GM18508 (cell line): ENCODE measurements around the gene SLC35E3.

Experiments used
- ATAC-seq: cut with Tn5 transposase; IDR thresholded peaks from one replicate; pipeline ENCODE4 v1.9.1; 2021; ENCODE audit warnings: moderate number of reproducible peaks; ENCODE audit not compliant: insufficient read depth, unreplicated experiment

Gene SLC35E3

DNA sequence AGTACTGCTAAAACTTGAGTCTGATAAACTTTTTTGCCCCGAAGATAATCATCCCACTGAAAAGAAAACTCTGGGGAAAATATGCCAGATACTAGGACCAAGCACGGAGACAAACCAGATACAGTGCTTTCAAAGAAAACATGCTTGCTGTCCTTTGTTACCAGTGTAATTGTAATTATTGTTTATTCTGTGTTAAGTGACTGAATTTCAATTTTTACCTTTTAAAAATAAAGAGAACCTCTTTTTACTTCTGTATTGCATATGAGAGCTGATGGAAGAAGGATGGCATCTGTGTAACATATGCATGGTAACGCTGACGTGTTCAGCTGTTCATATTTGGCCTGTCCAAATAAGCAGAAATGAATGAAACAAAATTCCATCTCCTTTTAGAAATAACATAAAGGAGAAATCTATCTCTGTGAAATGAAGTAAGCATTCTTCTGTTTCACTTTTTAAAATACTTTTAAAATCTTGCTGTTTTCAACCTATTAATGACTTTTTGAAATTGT lies 22.5 kb downstream of the SLC35E3 start:
- ATAC-seq: no peak

DNA sequence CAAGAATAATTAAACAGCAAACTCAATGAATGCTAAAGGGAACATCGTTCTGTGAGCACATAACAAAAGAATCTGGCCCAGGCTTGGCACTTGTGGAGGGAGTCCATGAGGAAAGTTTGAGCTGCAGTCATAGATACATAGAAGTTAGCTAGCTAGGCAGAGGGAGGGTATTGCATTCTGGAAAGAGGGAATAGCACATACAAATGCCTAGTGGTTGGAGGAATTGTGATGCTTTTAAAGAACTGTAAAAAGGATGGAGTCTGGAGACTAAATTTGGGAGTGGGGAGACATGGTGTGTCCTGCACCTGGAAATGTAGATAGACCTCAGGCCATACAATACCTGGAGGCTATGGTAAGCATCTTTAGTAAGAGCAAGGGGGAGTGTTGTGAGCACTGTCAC lies 24.0 kb downstream of the SLC35E3 start:
- ATAC-seq: no peak

DNA sequence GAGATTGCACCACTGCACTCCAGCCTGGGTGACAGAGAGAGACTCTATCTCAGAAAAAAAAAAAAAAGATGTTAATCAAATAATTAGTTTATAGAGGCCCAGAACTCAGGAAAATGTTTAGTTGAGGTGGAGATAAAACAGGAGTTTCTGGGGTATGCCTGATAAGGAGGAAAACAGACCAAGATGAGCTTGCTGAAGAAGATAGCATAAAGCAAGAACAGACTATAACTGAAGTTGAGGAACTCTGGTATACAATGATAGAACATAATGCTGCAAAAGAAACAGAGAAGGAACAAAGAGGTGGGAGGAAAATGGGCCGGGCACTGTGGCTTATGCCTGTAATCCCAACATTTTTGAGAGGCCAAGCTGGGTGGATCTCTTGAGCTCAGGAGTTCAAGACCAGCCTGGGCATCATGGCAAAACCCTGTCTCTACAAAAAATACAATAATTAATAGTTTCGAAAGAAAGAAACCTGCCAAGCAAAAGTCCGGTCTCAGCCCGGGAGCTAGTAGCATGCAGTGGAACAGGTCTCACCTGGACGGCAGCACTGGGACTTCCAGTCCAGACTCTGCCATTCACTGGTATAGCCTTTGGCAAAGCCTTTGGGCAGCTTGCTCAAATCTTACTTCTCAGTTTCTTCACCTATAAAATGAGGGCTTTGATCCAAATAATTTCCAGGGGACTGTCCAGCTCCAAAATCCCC lies 25.4 kb downstream of the SLC35E3 start:
- no peak for ATAC-seq

DNA sequence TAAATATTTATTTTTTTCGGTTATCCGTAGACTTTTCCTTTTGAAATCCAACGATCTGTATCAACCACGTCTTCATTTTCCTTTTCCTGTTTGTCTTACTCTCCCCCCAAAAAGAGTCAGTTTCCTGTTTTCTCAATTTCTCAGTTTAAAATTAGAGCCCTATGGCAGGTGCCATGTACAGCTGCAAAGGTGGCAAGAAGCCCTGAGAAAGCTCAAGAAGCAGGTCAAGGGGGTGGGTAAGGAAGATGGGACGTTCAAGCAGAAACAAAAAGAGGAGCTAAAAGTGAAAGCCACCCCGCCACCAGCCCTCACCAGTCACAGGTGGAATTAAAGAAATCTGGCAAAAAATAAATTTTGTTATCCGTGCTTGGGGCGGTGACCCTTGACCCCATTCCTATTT lies 26.7 kb downstream of the SLC35E3 start:
- no peak for ATAC-seq

DNA sequence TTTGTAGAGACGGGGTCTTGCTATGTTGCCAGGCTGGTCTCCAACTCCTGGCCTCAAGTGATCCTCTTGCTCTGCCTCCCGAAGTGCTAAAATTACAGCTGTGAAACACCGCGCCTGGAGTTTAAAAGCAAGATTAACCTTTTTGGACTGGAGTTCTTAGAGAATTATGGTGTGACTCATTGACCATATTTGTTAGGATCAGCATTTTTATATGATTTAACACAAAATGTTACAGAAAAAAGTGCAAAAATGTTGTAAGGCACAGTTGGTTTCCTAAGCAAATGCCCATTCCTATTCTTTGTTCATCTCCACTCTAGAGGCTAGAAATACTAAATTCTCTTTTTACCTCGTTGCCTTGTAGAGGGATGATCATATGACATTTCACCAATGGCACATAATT lies 27.6 kb downstream of the SLC35E3 start:
- no peak for ATAC-seq

DNA sequence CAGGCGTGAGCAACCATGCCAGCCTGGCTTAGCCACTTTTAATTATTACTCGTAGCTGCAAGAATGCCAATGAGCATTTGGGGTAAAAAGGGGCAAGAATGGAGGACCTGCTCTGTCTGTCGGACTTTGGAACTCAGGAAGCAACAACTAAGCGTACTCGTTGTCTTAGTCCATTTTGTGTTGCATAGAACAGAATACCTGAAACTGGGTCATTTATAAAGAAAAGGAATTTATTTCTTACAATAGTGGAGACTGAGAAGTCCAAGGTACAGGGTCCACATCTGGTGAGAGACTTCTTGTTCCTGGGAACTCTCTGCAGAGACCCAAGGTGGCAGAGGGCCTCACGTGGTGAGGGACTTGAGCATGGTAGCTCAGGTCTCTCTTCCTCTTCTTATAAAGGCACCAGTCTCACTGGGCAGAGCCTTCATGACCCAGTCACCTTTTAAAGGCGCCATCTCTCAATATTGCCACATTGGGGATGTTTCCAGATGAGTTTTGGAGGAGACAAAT lies 29.2 kb downstream of the SLC35E3 start:
- ATAC-seq: no peak

DNA sequence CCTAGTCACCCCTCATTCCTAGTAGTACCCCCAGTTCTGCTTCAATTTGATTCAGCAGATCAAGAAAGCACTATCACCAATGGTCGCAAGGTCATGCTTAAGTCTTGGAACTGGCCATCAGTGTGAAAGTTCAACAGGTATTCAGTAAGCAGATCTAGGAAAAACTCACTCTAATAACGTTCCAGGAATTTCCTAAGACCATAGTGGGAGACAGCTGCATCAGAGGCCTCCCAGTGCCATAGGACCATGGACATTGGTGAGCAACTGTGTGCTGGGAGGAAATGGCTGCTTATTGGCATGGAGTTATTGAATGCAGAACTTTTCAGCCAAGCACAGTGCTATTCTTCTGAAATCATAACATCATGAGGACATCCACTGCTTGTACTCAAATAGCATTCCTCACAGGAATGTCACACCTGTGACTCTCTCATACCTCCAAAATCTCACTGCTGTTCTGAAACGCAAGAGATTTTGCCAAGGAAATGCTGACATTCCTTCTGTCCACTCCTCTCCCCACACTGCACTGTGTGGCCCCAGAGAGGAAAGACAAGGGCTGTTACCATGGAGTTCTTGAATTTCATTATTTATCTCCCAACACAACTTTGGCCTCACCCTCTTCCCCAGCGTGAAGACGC lies 31.1 kb downstream of the SLC35E3 start:
- no peak for ATAC-seq

DNA sequence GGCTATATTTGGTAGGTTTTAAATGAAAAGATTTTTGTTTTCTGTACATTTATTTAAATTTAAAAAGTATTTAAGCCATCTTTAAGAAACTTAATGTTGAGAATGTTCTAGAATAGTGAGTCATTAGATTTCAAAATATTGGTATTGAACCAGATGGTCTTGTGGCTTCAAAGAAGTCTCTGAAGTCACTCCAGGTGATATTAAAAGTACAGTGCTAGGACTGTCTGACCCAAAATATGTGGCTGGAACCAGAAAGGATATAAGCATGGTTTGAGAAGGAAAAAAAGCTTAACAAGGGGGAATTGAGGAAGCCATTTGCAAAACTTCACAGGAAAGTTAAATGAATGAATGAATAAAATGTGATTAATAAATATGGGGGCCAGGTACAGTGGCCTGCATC lies 33.3 kb downstream of the SLC35E3 start:
- ATAC-seq: no peak

DNA sequence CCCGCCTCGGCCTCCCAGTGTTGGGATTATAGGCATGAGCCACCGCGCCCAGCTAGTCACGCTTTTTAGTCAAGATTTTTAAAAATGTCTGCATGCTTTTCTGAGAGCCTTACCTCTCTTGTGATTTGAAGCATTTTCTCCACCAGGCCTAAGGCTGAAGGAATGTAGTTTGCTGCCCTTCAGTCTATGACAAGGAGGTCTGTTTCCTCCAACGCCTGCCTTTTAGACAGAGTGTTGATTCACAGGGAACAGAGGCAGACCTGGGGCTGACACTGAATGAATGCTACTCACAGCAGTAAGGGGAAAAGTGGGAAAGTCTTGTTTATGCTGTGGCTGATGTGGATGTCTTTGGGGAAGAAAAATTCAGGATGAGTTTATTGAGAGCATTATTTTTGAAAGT lies 34.8 kb downstream of the SLC35E3 start:
- no peak for ATAC-seq

DNA sequence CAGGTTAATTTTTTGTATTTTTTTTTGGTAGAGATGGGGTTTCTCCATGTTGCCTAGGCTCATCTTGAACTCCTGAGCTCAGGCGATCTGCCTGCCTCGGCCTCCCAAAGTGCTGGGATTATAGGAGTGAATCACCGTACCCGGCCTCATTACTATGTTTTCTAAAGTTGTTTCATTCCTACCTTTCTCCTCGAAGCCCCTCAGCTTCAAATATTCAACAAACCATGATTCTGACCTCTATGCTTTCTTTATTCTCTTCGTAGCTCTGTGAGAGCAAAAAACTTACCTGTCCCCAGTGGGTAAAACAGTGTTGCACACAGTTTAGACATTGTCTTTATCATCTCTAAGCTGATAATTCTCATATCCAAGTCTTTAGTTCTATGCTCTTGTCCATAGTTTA lies 35.8 kb downstream of the SLC35E3 start:
- ATAC-seq: no peak

DNA sequence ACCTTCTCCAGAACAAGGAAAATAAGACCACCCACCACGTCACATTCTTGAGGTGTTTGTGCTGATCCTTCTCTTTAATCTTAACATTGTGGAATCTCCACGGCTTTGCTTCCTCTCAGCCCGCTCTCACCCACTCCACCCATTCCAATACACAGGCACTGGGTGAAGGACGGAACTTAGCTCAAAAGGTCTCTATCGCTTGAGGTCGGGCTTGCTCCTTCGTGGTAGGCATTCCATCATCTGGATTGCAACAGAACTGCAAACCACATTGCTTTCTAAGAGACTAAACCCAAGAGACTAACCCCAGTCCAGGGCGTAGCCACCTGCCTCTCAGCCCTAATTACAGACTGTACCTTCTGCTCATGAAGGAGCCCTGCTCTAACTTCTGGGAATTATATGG lies 38.0 kb downstream of the SLC35E3 start:
- ATAC-seq: no peak

DNA sequence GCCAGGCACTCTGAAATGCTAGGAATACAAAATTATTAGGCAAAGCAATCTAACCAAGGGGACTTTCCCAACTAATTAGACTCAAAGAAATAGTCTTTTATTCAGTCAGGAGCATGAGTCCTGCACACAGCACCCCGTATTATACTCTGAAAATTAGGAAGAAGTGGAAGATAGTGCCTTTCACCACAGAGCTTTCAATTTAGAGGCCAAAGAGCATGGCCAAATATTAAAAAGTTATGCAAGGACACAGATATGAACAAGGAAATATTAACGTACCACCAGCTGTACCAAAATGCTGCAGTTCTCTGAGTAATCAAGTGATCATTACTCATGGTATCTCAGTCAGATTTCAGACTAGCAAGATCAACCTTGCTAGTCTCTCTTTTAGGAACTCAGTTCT lies 39.4 kb downstream of the SLC35E3 start:
- ATAC-seq: no peak

DNA sequence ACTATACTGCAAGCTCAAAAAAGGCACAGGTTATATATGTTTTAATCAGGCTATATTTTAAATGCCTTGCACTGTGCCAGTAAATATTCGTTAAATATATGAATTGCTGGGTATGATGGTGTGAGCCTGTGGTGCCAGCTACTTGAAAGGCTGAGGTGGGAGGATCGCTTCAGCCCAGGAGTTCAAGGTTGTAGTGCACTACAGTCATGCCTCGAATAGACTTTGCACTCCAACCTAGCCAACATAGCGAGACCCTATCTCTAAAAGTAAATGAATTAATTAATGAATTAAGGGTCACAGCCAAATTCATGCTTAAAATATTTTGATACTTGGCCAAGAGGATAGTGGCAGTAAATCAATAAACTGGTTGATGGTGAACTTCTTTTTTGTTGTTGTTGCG lies 39.8 kb downstream of the SLC35E3 start:
- ATAC-seq: no peak

DNA sequence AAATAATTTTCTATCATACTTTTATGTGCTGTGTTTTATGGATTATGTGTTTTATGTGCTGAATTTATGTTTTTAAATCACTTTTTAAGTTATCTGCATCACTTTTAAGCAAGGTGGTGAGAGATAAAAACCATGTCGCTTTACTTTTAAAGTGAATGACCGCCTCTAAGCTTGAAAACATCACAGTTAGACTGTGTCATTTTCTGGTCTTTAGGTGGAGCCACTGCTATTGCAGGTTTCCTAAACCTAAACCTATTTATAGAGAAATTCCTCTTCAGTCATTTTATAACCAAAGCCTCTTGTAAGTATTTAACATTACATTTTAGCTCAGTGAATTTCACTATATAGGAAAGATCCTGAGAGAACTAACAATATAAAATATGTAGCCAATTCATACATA lies 41.0 kb downstream of the SLC35E3 start:
- no peak for ATAC-seq

DNA sequence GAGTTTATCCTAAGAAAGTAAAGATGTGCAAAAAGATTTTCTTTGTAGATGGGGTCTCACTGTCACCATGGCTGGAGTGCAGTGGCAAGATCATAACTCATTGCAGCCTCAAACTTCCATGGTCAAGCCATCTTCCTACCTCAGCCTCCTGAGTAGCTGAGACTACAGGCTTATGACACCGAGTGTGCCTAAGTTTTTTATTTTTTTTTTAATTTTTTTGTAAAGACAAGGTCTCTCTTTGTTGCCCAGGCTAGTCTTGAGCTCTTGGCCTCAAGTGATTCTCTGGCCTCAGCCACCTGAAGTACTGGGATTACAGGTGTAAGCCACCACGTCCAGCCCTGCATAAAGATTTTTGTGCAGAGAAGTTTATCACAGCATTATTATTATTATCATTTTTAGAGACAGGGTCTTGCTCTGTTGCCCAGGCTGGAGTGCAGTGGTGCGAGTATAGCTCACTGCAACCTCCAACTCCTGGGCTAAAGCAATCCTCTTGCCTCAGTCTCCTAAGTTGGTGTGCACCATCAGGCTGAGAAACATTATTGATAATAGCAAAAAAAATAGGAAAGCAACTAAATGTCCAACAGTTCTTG lies 42.7 kb downstream of the SLC35E3 start:
- no peak for ATAC-seq

DNA sequence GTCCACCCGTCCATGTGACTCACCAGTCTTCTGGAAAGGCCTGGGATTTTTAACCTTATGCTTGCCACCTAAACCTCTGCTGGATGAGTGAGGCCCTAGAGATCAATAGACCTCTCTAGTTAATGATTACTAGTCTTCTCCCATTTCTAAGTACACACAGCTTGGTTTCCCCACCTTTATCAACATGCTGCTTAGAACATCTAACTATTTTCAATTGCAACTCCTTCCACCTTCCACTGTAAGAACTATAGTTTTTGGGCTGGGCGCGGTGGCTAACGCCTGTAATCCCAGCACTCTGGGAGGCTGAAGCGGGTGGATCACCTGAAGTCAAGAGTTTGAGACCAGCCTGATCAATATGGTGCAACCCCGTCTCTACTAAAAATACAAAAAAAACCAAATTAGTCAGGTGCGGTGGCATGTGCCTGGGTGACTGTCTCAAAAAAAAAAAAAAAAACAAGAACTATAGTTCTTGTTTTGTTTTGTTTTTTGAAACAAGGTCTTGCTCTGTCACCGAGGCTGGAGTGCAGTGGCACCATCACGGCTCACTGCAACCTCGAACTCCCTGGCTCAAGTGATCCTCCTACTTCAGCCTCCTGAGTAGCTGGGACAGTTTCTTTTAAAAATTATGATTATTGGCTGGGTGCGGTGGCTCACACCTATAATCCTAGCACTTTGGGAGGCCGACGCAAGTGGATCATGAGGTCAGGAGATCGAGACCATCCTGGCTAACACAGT lies 43.3 kb downstream of the SLC35E3 start:
- no peak for ATAC-seq

DNA sequence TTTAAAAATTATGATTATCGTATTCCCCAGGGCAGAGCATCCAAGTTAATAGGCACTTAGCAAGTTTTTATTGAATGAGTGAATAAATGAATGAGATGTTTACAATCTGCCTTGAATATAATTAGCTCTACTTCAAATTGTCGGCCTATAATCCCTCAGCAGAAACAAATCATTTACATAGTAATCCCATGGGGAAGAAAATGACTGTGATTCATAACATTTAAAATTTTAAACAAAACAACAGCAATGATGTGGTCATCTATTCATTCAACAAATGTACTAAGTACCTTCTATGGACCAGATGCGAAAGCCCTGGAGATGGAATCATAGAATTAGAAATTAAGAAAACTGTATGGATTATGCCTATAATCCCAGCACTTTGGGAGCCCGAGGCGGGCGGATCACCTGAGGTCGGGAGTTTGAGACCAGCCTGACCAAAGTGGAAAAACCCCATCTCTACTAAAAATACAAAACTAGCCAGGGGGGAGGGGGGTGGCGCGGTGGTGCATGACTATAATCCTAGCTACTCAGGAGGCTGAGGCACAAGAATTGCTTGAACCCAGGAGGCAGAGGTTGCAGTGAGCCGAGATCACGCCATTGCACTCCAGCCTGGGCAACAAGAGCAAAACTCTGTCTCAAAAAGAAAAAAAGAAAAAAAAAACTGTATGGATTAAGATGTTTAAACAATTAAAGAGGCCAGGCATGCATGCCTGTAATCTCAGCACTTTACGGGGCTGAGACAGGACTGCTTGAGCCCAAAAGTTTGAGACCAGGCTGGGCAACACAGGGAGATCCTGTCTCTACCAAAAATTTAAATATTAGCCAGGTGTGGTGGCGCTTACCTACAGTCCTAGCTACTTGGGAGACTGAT lies 44.3 kb downstream of the SLC35E3 start:
- ATAC-seq: no peak

DNA sequence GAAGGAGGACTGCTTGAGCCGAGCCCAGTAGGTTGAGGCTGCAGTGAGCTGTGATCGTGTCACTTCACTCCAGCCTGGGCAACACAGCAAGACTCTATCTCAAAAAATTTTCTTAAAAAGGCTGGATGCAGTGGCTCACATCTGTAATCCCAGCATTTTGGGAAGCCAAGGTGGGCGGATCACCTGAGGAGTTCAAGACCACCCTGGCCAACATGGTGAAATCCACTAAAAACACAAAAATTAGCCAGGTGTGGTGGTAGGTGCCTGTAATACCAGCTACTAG lies 44.9 kb downstream of the SLC35E3 start:
- no peak for ATAC-seq

DNA sequence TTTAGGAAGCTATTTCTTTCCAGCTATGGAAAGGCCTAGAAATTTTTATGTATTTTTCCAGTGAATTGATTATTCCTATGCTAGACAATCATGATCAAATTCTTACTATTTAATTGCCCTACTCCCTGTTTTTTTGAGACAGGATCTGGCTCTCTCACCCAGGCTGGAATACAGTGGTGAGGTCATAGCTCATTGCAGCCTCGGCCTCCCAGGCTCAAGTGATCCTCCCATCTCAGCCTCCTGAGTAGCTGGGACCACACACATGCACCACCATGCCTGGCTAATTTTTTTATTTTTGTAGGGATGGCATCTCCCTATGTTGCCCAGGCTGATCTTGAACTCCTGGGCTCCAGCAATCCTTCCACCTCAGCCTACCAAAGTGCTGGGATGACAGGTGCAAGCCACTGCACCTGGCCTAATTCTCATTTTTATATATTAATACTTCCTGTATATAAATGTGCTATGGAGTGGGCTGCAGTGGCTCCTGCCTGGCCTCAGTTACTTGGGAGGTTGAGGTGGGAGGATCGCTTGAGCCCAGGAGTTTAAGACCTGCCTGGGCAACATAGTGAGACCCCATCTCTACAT lies 46.0 kb downstream of the SLC35E3 start:
- no peak for ATAC-seq

DNA sequence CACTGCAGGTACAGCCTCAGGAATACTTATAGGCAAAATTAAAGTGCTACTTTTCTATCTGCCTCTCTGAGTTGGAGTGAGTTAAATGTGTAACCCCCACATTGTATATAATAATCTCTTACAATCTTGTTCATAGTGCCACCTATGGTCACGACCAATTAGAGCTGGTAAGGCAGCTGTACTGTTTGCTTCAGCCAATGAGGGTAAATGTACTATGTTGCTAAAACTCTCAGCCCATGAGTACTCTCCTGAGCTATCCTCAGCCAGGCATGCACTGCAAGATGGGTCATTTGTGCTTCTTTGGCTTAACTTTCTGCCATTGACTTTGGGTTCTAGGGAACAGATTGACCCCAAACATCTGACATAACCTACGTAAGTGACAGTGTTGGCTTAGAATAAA lies 47.0 kb downstream of the SLC35E3 start:
- peak; percentile 85 for ATAC-seq
